GM12891 (cell line): ENCODE data around the gene GAS1.

Source experiments
- POLR2A ChIP-seq: IDR thresholded peaks from 2 replicates; pipeline ENCODE4 v1.6.1; 2011; ENCODE audit warnings: low read depth, low read length, control low read depth
- SPI1 ChIP-seq: IDR thresholded peaks from 2 replicates; pipeline ENCODE4 v1.6.1; 2011; ENCODE audit warnings: low read depth, low read length, control low read depth
- TAF1 ChIP-seq: IDR thresholded peaks from 2 replicates; pipeline ENCODE4 v1.6.1; 2011; ENCODE audit warnings: low read depth, low read length, control low read depth

- TF ChIP-seq POLR2A (no peak), TAF1 (no peak), SPI1 (no peak)
These were observed 15.4 kb upstream of the GAS1 start for GRCh38 chr9:86962692-86963091.
